ENCODE data around the gene FASTK. TPM values are rescaled to one million over a fixed set of nuclear protein-coding genes. Genes with fewer than 3 reads are reported as not detected.

FASTK gene
- total and polyA plus RNA-seq, 2 of the 4 experiments (the other 2 are of a cell fraction), result 53.8 to 115 TPM

- H2BK120ac ChIP-seq (ENCODE audit: low read depth, low read length), result no peak overlapping the region
- no peaks in the 10 kb centered on the region for H3K4me1 ChIP-seq (ENCODE audit: control insufficient read depth, insufficient read depth, low read length)
- H4K91ac ChIP-seq (ENCODE audit: insufficient read depth, low read depth, low read length), result no peak overlapping the region
- no peak overlapping the region for H3K4me3 ChIP-seq (ENCODE audit: insufficient read depth, low read depth, low read length)
- TF ChIP-seq BHLHE40 (IDR thresholded peaks at IDR 0.05; ENCODE audit: low read depth, low read length) (no peak), POLR2A (IDR thresholded peaks at IDR 0.05; ENCODE audit: low read depth, low read length) (no peak), MXI1 (IDR thresholded peaks at IDR 0.05; ENCODE audit: borderline replicate concordance, low read depth, low read length) (no peak), CEBPB (IDR thresholded peaks at IDR 0.05; ENCODE audit: low read depth, low read length) (no peak), RFX5 (IDR thresholded peaks at IDR 0.05; ENCODE audit: low read depth, low read length) (no peak), ELK1 (IDR thresholded peaks at IDR 0.05; ENCODE audit: borderline replicate concordance, low read depth, low read length) (no peak), MAFK (IDR thresholded peaks at IDR 0.05; ENCODE audit: low read depth, low read length) (no peak), MAZ (IDR thresholded peaks at IDR 0.05; ENCODE audit: borderline replicate concordance, low read depth, low read length) (no peak), CTCF (conservative IDR thresholded peaks at IDR 0.05; ENCODE audit: low read depth, low read length) (no peak), SMC3 (IDR thresholded peaks at IDR 0.05; ENCODE audit: low read depth, low read length) (no peak), CHD1 (IDR thresholded peaks at IDR 0.05; ENCODE audit: low read depth, low read length) (no peak), FOS (IDR thresholded peaks at IDR 0.05; ENCODE audit: low read depth, low read length) (no peak), RAD21 (IDR thresholded peaks at IDR 0.05; ENCODE audit: low read length) (no peak), NFE2L2 (IDR thresholded peaks at IDR 0.05; ENCODE audit: low read depth, low read length) (no peak), USF2 (IDR thresholded peaks at IDR 0.05; ENCODE audit: low read depth, low read length) (no peak), RCOR1 (IDR thresholded peaks at IDR 0.05; ENCODE audit: insufficient replicate concordance, low read length) (no peak)
- intact Hi-C loops (cut with micrococcal nuclease) (loop anchor here (1.0 to 5.0 kb wide), 2 partner anchors 47 to 177 kb away; no protein-coding TSS in a partner anchor), in situ Hi-C loops (cut with MboI; ENCODE audit: low sequenced_read_pairs) (loop anchor here (5.0 to 25.0 kb wide), 3 partner anchors 47 to 338 kb away; no protein-coding TSS in a partner anchor), dilution Hi-C loops (cut with HindIII; ENCODE audit: low sequenced_read_pairs, unreplicated experiment) (no loop called here)
- no peak overlapping the region for H2AK5ac ChIP-seq (ENCODE audit: low read depth, low read length)
- no peaks in the 10 kb centered on the region for H3K9me1 ChIP-seq (ENCODE audit: insufficient read depth, low read length)
- H3K27ac ChIP-seq (ENCODE audit: insufficient read depth, low read length), result no peak overlapping the region
- CTCF ChIA-PET, result no interaction called here
- no peak overlapping the region for H2BK15ac ChIP-seq (ENCODE audit: low read depth, low read length)
- H3K18ac ChIP-seq (ENCODE audit: low read depth, low read length), result no peak overlapping the region
- no peaks in the 10 kb centered on the region for H3K27me3 ChIP-seq (ENCODE audit: control insufficient read depth, insufficient read depth, low read length)
- peaks cover 0 to 27% of the 10 kb centered on the region in 2 experiments; a peak in 3 of 4 replicates for H3K79me1 ChIP-seq (ENCODE audit: low read depth in 1 of 2, low read length in 2 of 2)
- no peak overlapping the region for H4K8ac ChIP-seq (ENCODE audit: low read depth in 2 of 2, low read length in 2 of 2)
- no peak overlapping the region for H2BK20ac ChIP-seq (ENCODE audit: low read depth, low read length)
- peak overlapping the region; percentile 51 for H2AFZ ChIP-seq (replicated peaks; ENCODE audit: low read length, poor library complexity)
- no peak overlapping the region for H3K4me2 ChIP-seq (ENCODE audit: low read depth, low read length)
- no TSS peak for BruUV-seq (replicated peaks)
- H4K5ac ChIP-seq (ENCODE audit: low read depth, low read length), result no peak overlapping the region
- H2BK5ac ChIP-seq (ENCODE audit: low read depth, low read length, poor library complexity, severe bottlenecking), result no peak overlapping the region
- WGBS, 2 experiments (ENCODE audit: extremely low coverage in 2 of 2, insufficient read length in 1 of 2), result 100% methylated on average over 1 of the region's 14 CpGs; no CpG with 5 or more reads in 1 of the 2 experiments
- H2AK9ac ChIP-seq (replicated peaks; ENCODE audit: low read depth, low read length, poor library complexity), result peak overlapping the region; percentile 19
- H3K14ac ChIP-seq (replicated peaks; ENCODE audit: low read depth, low read length), result no peak overlapping the region
- peaks cover 67% of the 10 kb centered on the region for H3K36me3 ChIP-seq (ENCODE audit: control insufficient read depth, insufficient read depth, low read length)
- no peak overlapping the region for H3K9ac ChIP-seq (ENCODE audit: low read depth, low read length)
- no peak for ATAC-seq (ENCODE audit: low read depth)
- DNase-seq, result no peak
- POLR2A ChIA-PET (ENCODE audit: unreplicated experiment), result no interaction called here
- no peak overlapping the region for H3K56ac ChIP-seq (ENCODE audit: extremely low read depth, insufficient read depth, low read length)
- no peaks in the 10 kb centered on the region for H3K9me3 ChIP-seq (ENCODE audit: control insufficient read depth, insufficient read depth, low read length)
- H3K4ac ChIP-seq (ENCODE audit: low read depth, low read length), result no peak overlapping the region
- peaks cover 32% of the 10 kb centered on the region for H4K20me1 ChIP-seq (ENCODE audit: insufficient read depth, low read length)
- H3K23ac ChIP-seq (ENCODE audit: low read depth, low read length), result no peak overlapping the region
Measured at GRCh38 chr7:151124899-151125399, 44.3 kb upstream of the FASTK start.
